HCT116 (cell line): ENCODE measurements around the gene THAP11. TPM values are rescaled to one million over a fixed set of nuclear protein-coding genes. Genes with fewer than 3 reads are reported as not detected.

ENCODE experiments used
- ATAC-seq: fragments of 200-7000 bp; cut with Tn5 transposase; 2 replicates; pipeline ENCODE4 v1.9.1; 2020; ENCODE audit warnings: mild to moderate bottlenecking, moderate library complexity
- BruUV-seq: library from RNA; stranded (reverse); fragments of 400-500 nt; replicated peaks from 2 replicates; lab custom pipeline; 2021; lab: Mats Ljungman, UMichigan
- CTCF ChIA-PET: fragments of 300-600 bp; sonication (Branson Sonifier 250); formaldehyde crosslinking; loops from one replicate; lab custom pipeline; 2021; ENCODE audit warnings: antibody characterized with exemption; lab: Charles Lee
- POLR2A ChIA-PET: fragments of 300-600, 350-600 bp; sonication (Branson Sonifier 250); formaldehyde crosslinking; loops from one replicate; lab custom pipeline; 2021; ENCODE audit warnings: antibody characterized with exemption; lab: Charles Lee
- RAD21 ChIA-PET, 2 experiments: fragments of 300-600 bp; sonication (Branson Sonifier 250); formaldehyde crosslinking; loops; one replicate each; lab custom pipeline; 2023; ENCODE audit warnings: low total read pairs in 2 of 2; ENCODE audit not compliant: uncharacterized antibody in 2 of 2, unreplicated experiment in 2 of 2, low non-redundant PET in 1 of 2; lab: Charles Lee
- DNase-seq: peaks from one replicate; pipeline ENCODE4 v3.0.0-alpha.2; 2010; ENCODE audit warnings: low read depth, low spot score
- H2AFZ ChIP-seq: fragments of 200-600 bp; shearing (Covaris generic), sonication (generic); 2 replicates; pipeline ENCODE4 v1.6.1; 2017; ENCODE audit warnings: low read depth, mixed run types, mixed read lengths, antibody characterized with exemption, low read length; ENCODE audit not compliant: poor library complexity, severe bottlenecking
- H3K27ac ChIP-seq: 2 replicates; pipeline ENCODE4 v1.5.1; 2012; ENCODE audit warnings: low read depth, low read length
- H3K27me3 ChIP-seq: fragments of 200-600 bp; sonication (generic); 2 replicates; pipeline ENCODE4 v1.6.1; 2016; ENCODE audit warnings: mixed run types, low read length, mixed read lengths; ENCODE audit not compliant: insufficient read depth
- H3K36me3 ChIP-seq, 2 experiments: fragments of 200-500 bp in 1 of 2; fragments of 200-600 bp in 1 of 2; sonication (Bioruptor generic) in 1 of 2; sonication (generic) in 1 of 2; 2 replicates each; pipeline versions ENCODE4 v1.5.1 to v1.6.1; 2014 to 2016; ENCODE audit warnings: low read length in 2 of 2, inconsistent platforms in 1 of 2, mixed read lengths in 1 of 2, mixed run types in 1 of 2; ENCODE audit not compliant: insufficient read depth in 2 of 2, control insufficient read depth in 1 of 2
- H3K4me1 ChIP-seq, 2 experiments: fragments of 200-600 bp in 1 of 2; sonication (generic) in 1 of 2; 2 replicates each; pipeline versions ENCODE4 v1.5.1 to v1.6.1; 2012 to 2017; ENCODE audit warnings: low read length in 2 of 2, inconsistent platforms in 1 of 2, mild to moderate bottlenecking in 1 of 2, mixed read lengths in 1 of 2, mixed run types in 1 of 2, moderate library complexity in 1 of 2; ENCODE audit not compliant: insufficient read depth in 2 of 2, control insufficient read depth in 1 of 2
- H3K4me2 ChIP-seq: fragments of 200-600 bp; sonication (generic); 2 replicates; pipeline ENCODE4 v1.6.1; 2017; ENCODE audit warnings: mixed run types, low read length, mixed read lengths
- H3K4me3 ChIP-seq, 2 experiments: fragments of 200-600 bp in 1 of 2; sonication (generic) in 1 of 2; replicated peaks in 1 of 2; 2 replicates each; pipeline ENCODE4 v1.5.1; 2011 to 2016; ENCODE audit warnings: low read length in 2 of 2, control low read depth in 1 of 2, low read depth in 1 of 2, mild to moderate bottlenecking in 1 of 2, mixed read lengths in 1 of 2, mixed run types in 1 of 2
- H3K79me2 ChIP-seq: fragments of 200-600 bp; sonication (generic); 2 replicates; pipeline ENCODE4 v1.6.1; 2017; ENCODE audit warnings: mild to moderate bottlenecking, mixed run types, low read length, moderate library complexity, mixed read lengths; ENCODE audit not compliant: insufficient read depth
- H3K9ac ChIP-seq: fragments of 200-600 bp; sonication (generic); 2 replicates; pipeline ENCODE4 v1.6.1; 2016; ENCODE audit warnings: low read length, mixed read lengths
- H3K9me2 ChIP-seq: fragments of 200-600 bp; sonication (generic), shearing (Covaris generic); 2 replicates; pipeline ENCODE4 v1.6.1; 2017; ENCODE audit warnings: mixed run types, mild to moderate bottlenecking, moderate library complexity; ENCODE audit not compliant: insufficient read depth
- H3K9me3 ChIP-seq, 2 experiments: fragments of 200-500 bp in 1 of 2; fragments of 200-600 bp in 1 of 2; sonication (Bioruptor generic) in 1 of 2; sonication (generic) in 1 of 2; 2 replicates each; pipeline ENCODE4 v1.6.1; 2014 to 2017; ENCODE audit warnings: low read length in 2 of 2, mixed read lengths in 2 of 2, inconsistent platforms in 1 of 2, low read depth in 1 of 2, mild to moderate bottlenecking in 1 of 2, mixed run types in 1 of 2, moderate library complexity in 1 of 2; ENCODE audit not compliant: control insufficient read depth in 1 of 2, insufficient read depth in 1 of 2
- H4K20me1 ChIP-seq: fragments of 200-600 bp; sonication (generic), shearing (Covaris generic); 2 replicates; pipeline ENCODE4 v1.6.1; 2017; ENCODE audit warnings: mixed run types, mild to moderate bottlenecking, moderate library complexity; ENCODE audit not compliant: insufficient read depth
- CEBPB ChIP-seq: IDR thresholded peaks from 2 replicates; pipeline ENCODE4 v1.6.1; 2012; ENCODE audit warnings: low read depth
- FOSL1 ChIP-seq: IDR thresholded peaks from 2 replicates; pipeline ENCODE4 v1.6.1; 2012; ENCODE audit warnings: low read depth
- JUND ChIP-seq: IDR thresholded peaks from 2 replicates; pipeline ENCODE4 v1.6.1; 2012
- SIN3A ChIP-seq: IDR thresholded peaks from 2 replicates; pipeline ENCODE4 v1.6.1; 2012; ENCODE audit warnings: low read depth
- ZFX ChIP-seq: fragments of 450-650 bp; IDR thresholded peaks from 2 replicates; pipeline ENCODE4 v1.6.1; 2017
- ZNF274 ChIP-seq: fragments of 200-500 bp; sonication (Bioruptor generic); IDR thresholded peaks from 2 replicates; pipeline ENCODE4 v1.6.1; 2014; ENCODE audit warnings: mild to moderate bottlenecking, low read depth, low read length, inconsistent platforms
- intact Hi-C: fragments of 100-400 bp; cut with micrococcal nuclease; formaldehyde crosslinking; loops from 2 replicates; pipeline ENCODE4 v1.10.0; 2022
- total RNA-seq: library from RNA; stranded (reverse); gene quantifications from one replicate; pipeline ENCODE4 v1.2.1, GENCODE V29; 2021; ENCODE audit not compliant: unreplicated experiment
- TF ChIP-seq, protein P1 (sequence below): IDR thresholded peaks from 2 replicates; pipeline ENCODE4 v1.6.1; 2011; ENCODE audit warnings: mild to moderate bottlenecking, low read length, moderate library complexity; ENCODE audit not compliant: insufficient replicate concordance; ENCODE audit errors: extremely low read depth

The THAP11 gene
- total RNA-seq, 1 experiment from 2014 or later, result 25.4 TPM

DNA sequence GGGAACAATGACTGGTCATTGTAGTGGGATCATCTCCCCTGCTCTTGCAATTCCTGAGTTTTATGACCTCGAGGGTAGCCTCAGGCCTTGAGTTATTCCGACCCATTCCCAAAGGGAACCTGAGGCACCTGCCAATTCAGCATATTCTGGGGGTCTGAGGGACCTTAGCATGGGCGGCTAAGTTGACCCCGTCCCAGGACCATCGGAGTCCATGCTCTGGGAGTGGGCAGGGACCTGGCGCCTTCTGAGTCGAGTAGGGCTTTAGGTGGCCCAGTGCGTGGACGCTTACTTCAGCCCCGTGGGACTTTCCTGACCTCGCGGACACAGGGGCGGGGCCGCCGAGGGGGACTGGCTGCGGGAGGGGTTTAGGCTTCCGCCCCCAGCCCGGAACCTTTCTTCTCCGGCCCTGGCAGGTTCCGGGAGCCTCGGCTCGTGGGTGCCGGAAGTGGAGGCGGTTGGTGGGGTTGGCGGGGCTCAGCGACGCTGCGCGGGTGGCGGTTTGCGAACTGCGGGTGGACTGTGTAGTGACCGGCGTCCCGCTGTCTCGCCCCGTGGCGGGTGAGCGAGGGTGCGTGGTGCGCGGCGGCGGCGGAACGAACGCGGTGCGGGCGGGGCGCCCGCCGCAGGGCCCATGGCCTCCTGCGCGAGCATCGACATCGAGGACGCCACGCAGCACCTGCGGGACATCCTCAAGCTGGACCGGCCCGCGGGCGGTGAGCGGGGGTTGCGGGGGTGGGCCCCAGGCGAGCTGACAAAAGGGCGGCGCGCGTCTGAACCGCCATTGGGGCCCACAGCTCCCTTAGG is 30.7 kb downstream of the THAP11 start, which contains the start of gene EDC4 (continued):
- TF ChIP-seq, protein P1, sequence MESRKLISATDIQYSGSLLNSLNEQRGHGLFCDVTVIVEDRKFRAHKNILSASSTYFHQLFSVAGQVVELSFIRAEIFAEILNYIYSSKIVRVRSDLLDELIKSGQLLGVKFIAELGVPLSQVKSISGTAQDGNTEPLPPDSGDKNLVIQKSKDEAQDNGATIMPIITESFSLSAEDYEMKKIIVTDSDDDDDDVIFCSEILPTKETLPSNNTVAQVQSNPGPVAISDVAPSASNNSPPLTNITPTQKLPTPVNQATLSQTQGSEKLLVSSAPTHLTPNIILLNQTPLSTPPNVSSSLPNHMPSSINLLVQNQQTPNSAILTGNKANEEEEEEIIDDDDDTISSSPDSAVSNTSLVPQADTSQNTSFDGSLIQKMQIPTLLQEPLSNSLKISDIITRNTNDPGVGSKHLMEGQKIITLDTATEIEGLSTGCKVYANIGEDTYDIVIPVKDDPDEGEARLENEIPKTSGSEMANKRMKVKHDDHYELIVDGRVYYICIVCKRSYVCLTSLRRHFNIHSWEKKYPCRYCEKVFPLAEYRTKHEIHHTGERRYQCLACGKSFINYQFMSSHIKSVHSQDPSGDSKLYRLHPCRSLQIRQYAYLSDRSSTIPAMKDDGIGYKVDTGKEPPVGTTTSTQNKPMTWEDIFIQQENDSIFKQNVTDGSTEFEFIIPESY, result no peak
- no peak for TF ChIP-seq CEBPB
- peak; percentile 78 for TF ChIP-seq SIN3A
- TF ChIP-seq ZNF274, result no peak
- no peak for TF ChIP-seq FOSL1

DNA sequence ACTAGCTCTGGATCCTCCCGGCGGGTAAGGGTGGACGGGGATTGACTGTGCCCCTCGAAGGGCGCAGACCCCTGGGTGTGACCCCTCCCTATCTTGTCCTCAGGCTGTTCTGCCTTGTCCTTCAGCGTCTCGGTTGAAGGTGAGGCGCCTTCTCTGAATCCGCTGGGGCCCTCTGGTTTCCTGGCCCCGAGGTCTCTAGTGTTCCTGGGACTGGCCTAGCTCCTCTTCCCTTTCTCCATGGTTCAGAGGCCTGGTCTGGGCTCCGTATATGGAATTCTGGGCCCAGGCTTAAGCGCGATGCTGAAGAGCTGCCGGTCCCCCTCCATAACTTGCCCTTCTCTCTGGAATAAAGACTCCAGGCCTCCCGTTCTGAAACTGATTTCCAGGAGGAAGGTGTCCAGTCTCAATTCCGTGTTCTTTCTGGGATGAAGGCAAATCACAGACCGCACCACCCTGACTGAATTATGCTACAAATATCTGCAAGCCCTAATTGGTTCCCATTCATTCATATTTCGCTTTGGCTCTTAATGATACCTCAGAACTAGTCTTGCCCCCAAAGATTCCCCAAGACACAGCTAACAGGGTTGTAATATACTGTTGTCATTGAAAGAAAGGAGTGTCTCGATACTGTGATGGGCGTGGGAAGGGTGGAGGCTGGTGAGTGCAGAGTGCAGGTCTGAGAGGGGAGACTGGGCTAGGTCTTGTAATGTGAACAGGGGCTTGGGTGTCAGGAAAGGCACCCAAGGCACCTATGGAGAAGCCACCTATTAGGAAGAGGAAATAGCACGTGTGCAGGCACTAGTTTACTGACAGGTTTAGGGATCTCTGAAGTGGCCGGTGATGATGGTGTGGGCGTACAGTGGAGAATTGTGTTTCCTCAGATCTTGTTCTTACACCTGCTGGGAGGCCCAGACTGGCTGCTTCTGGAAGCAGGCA is 31.6 kb downstream of the THAP11 start:
- intact Hi-C loops, result no loop called here
- DNase-seq (no peak), ATAC-seq (peak; percentile 32)
- ChIA-PET POLR2A (no interaction called here), RAD21 (no interaction called here), CTCF (interaction anchor here (2.7 kb wide), 1 partner anchor 10 kb away, joined by 12 read pairs; the partner anchor contains the start of gene NRN1L)
- peaks cover 7 to 17% of the 10 kb centered on the region in 2 experiments for H3K4me1 ChIP-seq
- peaks cover 39% of the 10 kb centered on the region for H3K79me2 ChIP-seq
- TSS peak; percentile 46 for BruUV-seq
- H4K20me1 ChIP-seq, result no peaks in the 10 kb centered on the region
- no peaks in the 10 kb centered on the region for H3K27me3 ChIP-seq
- H3K36me3 ChIP-seq, result peaks cover 32 to 38% of the 10 kb centered on the region in 2 experiments; a peak in 3 of 4 replicates
- TF ChIP-seq ZFX, result peak; percentile 68; the same call in 1 of the 2 replicates
- TF ChIP-seq JUND, result no peak
- H3K4me3 ChIP-seq, result peak overlapping the region; percentile 82 to 97
- no peak overlapping the region for H2AFZ ChIP-seq
- H3K27ac ChIP-seq, result peak overlapping the region; percentile 70
- H3K9me2 ChIP-seq, result no peaks in the 10 kb centered on the region
- H3K9ac ChIP-seq, result peak overlapping the region; percentile 93
- no peaks in the 10 kb centered on the region for H3K9me3 ChIP-seq
- peak overlapping the region; percentile 99 for H3K4me2 ChIP-seq
